HG03342 (cell line): ENCODE measurements around the gene DNAH8.

ENCODE experiments used
- ATAC-seq: cut with Tn5 transposase; IDR thresholded peaks from one replicate; pipeline ENCODE4 v1.9.1; 2021; ENCODE audit warnings: mild to moderate bottlenecking, moderate library complexity; ENCODE audit not compliant: unreplicated experiment

Gene DNAH8

GRCh38 chr6:38749473-38749872 is 34.4 kb downstream of the DNAH8 start:
- no peak for ATAC-seq

GRCh38 chr6:38750968-38751615 is 36.0 kb downstream of the DNAH8 start:
- ATAC-seq, result no peak

GRCh38 chr6:38753707-38754106 is 38.6 kb downstream of the DNAH8 start:
- ATAC-seq, result no peak

GRCh38 chr6:38755207-38755606 is 40.1 kb downstream of the DNAH8 start:
- ATAC-seq, result no peak

GRCh38 chr6:38755874-38756273 is 40.8 kb downstream of the DNAH8 start:
- ATAC-seq, result no peak

GRCh38 chr6:38760097-38760496 is 45.0 kb downstream of the DNAH8 start:
- no peak for ATAC-seq

GRCh38 chr6:38762848-38763247 is 47.7 kb downstream of the DNAH8 start:
- ATAC-seq, result no peak

GRCh38 chr6:38767560-38767959 is 52.4 kb downstream of the DNAH8 start:
- no peak for ATAC-seq

- no peak for ATAC-seq
These were observed 58.2 kb downstream of the DNAH8 start for GRCh38 chr6:38773338-38773737.

- no peak for ATAC-seq
These were observed 60.0 kb downstream of the DNAH8 start for GRCh38 chr6:38774929-38775707.

- ATAC-seq, result no peak
These were observed 60.8 kb downstream of the DNAH8 start for GRCh38 chr6:38775870-38776269.

- ATAC-seq, result no peak
These were observed 61.4 kb downstream of the DNAH8 start for GRCh38 chr6:38776515-38776914.

- no peak for ATAC-seq
These were observed 64.4 kb downstream of the DNAH8 start for GRCh38 chr6:38779310-38780062.

- ATAC-seq, result no peak
These were observed 67.5 kb downstream of the DNAH8 start for GRCh38 chr6:38782616-38783015.

- no peak for ATAC-seq
These were observed 68.5 kb downstream of the DNAH8 start for GRCh38 chr6:38783443-38784228.

GRCh38 chr6:38784506-38785235 is 69.6 kb downstream of the DNAH8 start:
- no peak for ATAC-seq

- ATAC-seq, result no peak
These were observed 71.4 kb downstream of the DNAH8 start for GRCh38 chr6:38786486-38786885.

- ATAC-seq, result no peak
These were observed 74.1 kb downstream of the DNAH8 start for GRCh38 chr6:38789256-38789655.

- ATAC-seq, result no peak
These were observed 77.2 kb downstream of the DNAH8 start for GRCh38 chr6:38792356-38792755.

- ATAC-seq, result no peak
These were observed 79.6 kb downstream of the DNAH8 start for GRCh38 chr6:38794682-38795081.
